IgD-negative memory B cell (primary cell): Measurements from ENCODE around the gene UPK2. TPM values are rescaled to one million over a fixed set of nuclear protein-coding genes. Genes with fewer than 3 reads are reported as not detected.
"Not testable (repeated sequence)": the region's sequence is repeated elsewhere in the genome, so short reads cannot be mapped to it uniquely, and the experiment has no call there.

Experiments used
- H3K27ac Mint-ChIP-seq, 3 donors: one replicate each; pipeline ENCODE4 v1.8.0; 2020 to 2022; ENCODE audit warnings: mild to moderate bottlenecking in 3 of 3, mixed read lengths in 3 of 3, moderate library complexity in 1 of 3
- H3K27me3 Mint-ChIP-seq: one replicate; pipeline ENCODE4 v1.8.0; 2021; ENCODE audit warnings: mixed read lengths
- H3K36me3 Mint-ChIP-seq: one replicate; pipeline ENCODE4 v1.8.0; 2020; ENCODE audit warnings: mild to moderate bottlenecking, mixed read lengths
- H3K4me1 Mint-ChIP-seq, 3 donors: one replicate each; pipeline ENCODE4 v1.8.0; 2020 to 2022; ENCODE audit warnings: mixed read lengths in 3 of 3, mild to moderate bottlenecking in 1 of 3
- H3K4me3 Mint-ChIP-seq, 4 donors: one replicate each; pipeline ENCODE4 v1.8.0; 2020 to 2022; ENCODE audit warnings: mild to moderate bottlenecking in 4 of 4, mixed read lengths in 4 of 4, moderate library complexity in 3 of 4
- H3K9me3 Mint-ChIP-seq, 3 donors: one replicate each; pipeline ENCODE4 v1.8.0; 2020 to 2021; ENCODE audit warnings: mixed read lengths in 3 of 3, mild to moderate bottlenecking in 1 of 3
- polyA plus RNA-seq: library from polyadenylated mRNA; unstranded; fragments of 300-500 nt; fragmentation: Illumina TruSeq; gene quantifications from one replicate; pipeline ENCODE4 v1.2.3, GENCODE V29; 2021

The UPK2 gene
- polyA plus RNA-seq, 1 donor from 2014 or later, result not detected

- no peak overlapping the region for H3K27ac Mint-ChIP-seq
- no peak overlapping the region for H3K4me3 Mint-ChIP-seq
- peaks cover 0 to 2% (median 0%) of the 10 kb centered on the region in 3 donors for H3K9me3 Mint-ChIP-seq
- H3K27me3 Mint-ChIP-seq, result peaks cover 21% of the 10 kb centered on the region
- H3K4me1 Mint-ChIP-seq, result peaks cover 0 to 2% (median 0%) of the 10 kb centered on the region in 3 donors
- no peaks in the 10 kb centered on the region for H3K36me3 Mint-ChIP-seq
Measured at GRCh38 chr11:118975771-118976709, 19.9 kb downstream of the UPK2 start.

GRCh38 chr11:118979434-118979833 lies 23.3 kb downstream of the UPK2 start:
- Mint-ChIP-seq H3K36me3 (no peaks in the 10 kb centered on the region), H3K4me1 (peaks cover 0 to 2% (median 0%) of the 10 kb centered on the region in 3 donors), H3K27me3 (peaks cover 16% of the 10 kb centered on the region), H3K9me3 (no peaks in the 10 kb centered on the region), H3K4me3 (peak overlapping the region in 1 of 4 donors; percentile 68), H3K27ac (no peak overlapping the region)

- Mint-ChIP-seq H3K9me3 (no peaks in the 10 kb centered on the region), H3K4me1 (peaks cover 0 to 2% (median 0%) of the 10 kb centered on the region in 3 donors), H3K36me3 (no peaks in the 10 kb centered on the region), H3K27ac (no peak overlapping the region), H3K4me3 (no peak overlapping the region), H3K27me3 (peaks cover 11% of the 10 kb centered on the region)
Measured at GRCh38 chr11:118980191-118980881, 24.2 kb downstream of the UPK2 start.

- not testable (repeated sequence) for H3K4me3 Mint-ChIP-seq, H3K9me3 Mint-ChIP-seq, H3K27ac Mint-ChIP-seq
Measured at GRCh38 chr11:118984337-118984736, 28.2 kb downstream of the UPK2 start.

GRCh38 chr11:118984825-118985224 lies 28.7 kb downstream of the UPK2 start:
- H3K27ac Mint-ChIP-seq, result no peak overlapping the region
- no peak overlapping the region for H3K4me3 Mint-ChIP-seq
- H3K4me1 Mint-ChIP-seq, result no peaks in the 10 kb centered on the region
- H3K36me3 Mint-ChIP-seq, result no peaks in the 10 kb centered on the region
- no peaks in the 10 kb centered on the region for H3K9me3 Mint-ChIP-seq
- peaks cover 3% of the 10 kb centered on the region for H3K27me3 Mint-ChIP-seq

More at GRCh38 chr11:118984337-118984736, 28.2 kb downstream of the UPK2 start:
- H3K4me1 Mint-ChIP-seq, H3K27me3 Mint-ChIP-seq, H3K36me3 Mint-ChIP-seq: not testable (repeated sequence)

- no peaks in the 10 kb centered on the region for H3K9me3 Mint-ChIP-seq
- no peak overlapping the region for H3K27ac Mint-ChIP-seq
- H3K36me3 Mint-ChIP-seq, result no peaks in the 10 kb centered on the region
- H3K4me1 Mint-ChIP-seq, result no peaks in the 10 kb centered on the region
- H3K27me3 Mint-ChIP-seq, result no peaks in the 10 kb centered on the region
- no peak overlapping the region for H3K4me3 Mint-ChIP-seq
Measured at GRCh38 chr11:118988280-118988679, 32.2 kb downstream of the UPK2 start.

GRCh38 chr11:118991486-118992038 lies 35.5 kb downstream of the UPK2 start:
- not testable (repeated sequence) for H3K4me3 Mint-ChIP-seq, H3K27ac Mint-ChIP-seq, H3K27me3 Mint-ChIP-seq, H3K4me1 Mint-ChIP-seq, H3K9me3 Mint-ChIP-seq, H3K36me3 Mint-ChIP-seq

- H3K27ac Mint-ChIP-seq, result peak overlapping the region; percentile 87 to 94 (median 93)
- H3K36me3 Mint-ChIP-seq, result peaks cover 3% of the 10 kb centered on the region
- H3K4me3 Mint-ChIP-seq, result peak overlapping the region; percentile 95 to 98 (median 96)
- no peaks in the 10 kb centered on the region for H3K27me3 Mint-ChIP-seq
- peaks cover 21 to 30% (median 23%) of the 10 kb centered on the region in 3 donors for H3K4me1 Mint-ChIP-seq
- no peaks in the 10 kb centered on the region for H3K9me3 Mint-ChIP-seq
Measured at GRCh38 chr11:118996926-118997626, 41.0 kb downstream of the UPK2 start.

- H3K4me3 Mint-ChIP-seq, result peak within 1 kb of the TSS; percentile 95 to 98 (median 96)
- H3K36me3 Mint-ChIP-seq, result peaks cover 3% of the 10 kb centered on the region
- no peaks in the 10 kb centered on the region for H3K27me3 Mint-ChIP-seq
- H3K4me1 Mint-ChIP-seq, result peaks cover 21 to 30% (median 23%) of the 10 kb centered on the region in 3 donors
- peak within 1 kb of the TSS; percentile 87 to 94 (median 93) for H3K27ac Mint-ChIP-seq
- H3K9me3 Mint-ChIP-seq, result no peaks in the 10 kb centered on the region
Measured at GRCh38 chr11:118997627-118998387, 41.7 kb downstream of the UPK2 start, which contains the start of gene CENATAC. CENATAC (plus strand) TSS chr11:118998138; CDS start chr11:118998198, 60 bp downstream.

- H3K36me3 Mint-ChIP-seq, result peaks cover 5% of the 10 kb centered on the region
- H3K27me3 Mint-ChIP-seq, result no peaks in the 10 kb centered on the region
- H3K27ac Mint-ChIP-seq, result peak overlapping the region; percentile 87 to 94 (median 93)
- H3K9me3 Mint-ChIP-seq, result no peaks in the 10 kb centered on the region
- H3K4me3 Mint-ChIP-seq, result peak overlapping the region; percentile 95 to 98 (median 96)
- H3K4me1 Mint-ChIP-seq, result peaks cover 21 to 30% (median 23%) of the 10 kb centered on the region in 3 donors
Measured at GRCh38 chr11:118998388-118998717, 42.3 kb downstream of the UPK2 start.

GRCh38 chr11:118998822-118999221 lies 42.7 kb downstream of the UPK2 start:
- H3K36me3 Mint-ChIP-seq, result peaks cover 5% of the 10 kb centered on the region
- no peaks in the 10 kb centered on the region for H3K27me3 Mint-ChIP-seq
- peak overlapping the region; percentile 95 to 98 (median 96) for H3K4me3 Mint-ChIP-seq
- H3K9me3 Mint-ChIP-seq, result no peaks in the 10 kb centered on the region
- H3K4me1 Mint-ChIP-seq, result peaks cover 21 to 30% (median 23%) of the 10 kb centered on the region in 3 donors
- peak overlapping the region; percentile 87 to 94 (median 93) for H3K27ac Mint-ChIP-seq

GRCh38 chr11:119000906-119001305 lies 44.8 kb downstream of the UPK2 start:
- Mint-ChIP-seq H3K27me3 (no peaks in the 10 kb centered on the region), H3K4me1 (peaks cover 21 to 30% (median 23%) of the 10 kb centered on the region in 3 donors), H3K4me3 (peak overlapping the region in 1 of 4 donors; percentile 77), H3K9me3 (no peaks in the 10 kb centered on the region), H3K27ac (peak overlapping the region in 1 of 3 donors; percentile 64), H3K36me3 (peaks cover 5% of the 10 kb centered on the region)

GRCh38 chr11:119006656-119007055 lies 50.6 kb downstream of the UPK2 start:
- H3K4me3 Mint-ChIP-seq, result no peak overlapping the region
- no peak overlapping the region for H3K27ac Mint-ChIP-seq
- no peaks in the 10 kb centered on the region for H3K27me3 Mint-ChIP-seq
- H3K36me3 Mint-ChIP-seq, result peaks cover 3% of the 10 kb centered on the region
- H3K4me1 Mint-ChIP-seq, result peaks cover 0 to 2% (median 1%) of the 10 kb centered on the region in 3 donors
- H3K9me3 Mint-ChIP-seq, result no peaks in the 10 kb centered on the region
